ENCODE data around the gene NFATC3.

DNA sequence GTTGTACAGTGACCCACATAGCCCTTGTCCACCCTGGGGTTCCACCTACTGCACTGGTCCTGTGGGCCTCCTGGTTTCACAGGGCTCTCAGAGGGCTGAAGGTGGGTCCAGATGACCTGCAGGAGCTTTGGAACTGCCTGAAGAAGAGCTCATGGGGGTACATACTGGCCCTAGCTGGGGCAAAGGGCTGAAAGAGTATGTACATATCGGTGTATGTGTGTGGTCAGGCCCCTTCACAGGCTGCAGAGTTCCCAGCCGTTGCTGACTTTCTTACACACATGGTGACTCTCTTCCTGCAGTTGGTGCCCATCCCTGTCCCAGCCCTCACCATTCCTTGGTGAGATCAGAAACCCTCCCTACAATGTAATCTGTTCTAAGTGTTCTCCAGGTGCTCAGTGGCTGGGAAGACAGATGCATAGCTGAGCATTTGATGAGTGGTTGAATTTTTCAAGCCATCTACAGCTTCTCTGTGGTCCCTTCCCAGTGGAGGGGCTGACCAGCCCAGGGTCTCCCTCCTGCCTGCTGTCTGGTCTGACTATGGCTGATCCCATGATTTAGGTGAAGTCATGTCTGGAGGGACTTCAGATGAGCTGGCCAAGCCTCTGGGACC lies 2.4 kb upstream of the NFATC3 start:
- TF ChIP-seq, protein P1, sequence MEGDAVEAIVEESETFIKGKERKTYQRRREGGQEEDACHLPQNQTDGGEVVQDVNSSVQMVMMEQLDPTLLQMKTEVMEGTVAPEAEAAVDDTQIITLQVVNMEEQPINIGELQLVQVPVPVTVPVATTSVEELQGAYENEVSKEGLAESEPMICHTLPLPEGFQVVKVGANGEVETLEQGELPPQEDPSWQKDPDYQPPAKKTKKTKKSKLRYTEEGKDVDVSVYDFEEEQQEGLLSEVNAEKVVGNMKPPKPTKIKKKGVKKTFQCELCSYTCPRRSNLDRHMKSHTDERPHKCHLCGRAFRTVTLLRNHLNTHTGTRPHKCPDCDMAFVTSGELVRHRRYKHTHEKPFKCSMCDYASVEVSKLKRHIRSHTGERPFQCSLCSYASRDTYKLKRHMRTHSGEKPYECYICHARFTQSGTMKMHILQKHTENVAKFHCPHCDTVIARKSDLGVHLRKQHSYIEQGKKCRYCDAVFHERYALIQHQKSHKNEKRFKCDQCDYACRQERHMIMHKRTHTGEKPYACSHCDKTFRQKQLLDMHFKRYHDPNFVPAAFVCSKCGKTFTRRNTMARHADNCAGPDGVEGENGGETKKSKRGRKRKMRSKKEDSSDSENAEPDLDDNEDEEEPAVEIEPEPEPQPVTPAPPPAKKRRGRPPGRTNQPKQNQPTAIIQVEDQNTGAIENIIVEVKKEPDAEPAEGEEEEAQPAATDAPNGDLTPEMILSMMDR (IDR thresholded peaks at IDR 0.05; ENCODE audit: control extremely low read depth in 1 of 3, insufficient read depth in 1 of 3, low read depth in 1 of 3, low read length in 3 of 3), result no peak
- no peak for TF ChIP-seq POLR2A (IDR thresholded peaks at IDR 0.05; ENCODE audit: control extremely low read depth in 1 of 2, low read depth in 2 of 2, low read length in 2 of 2)
- TF ChIP-seq EZH2 (IDR thresholded peaks at IDR 0.05; ENCODE audit: low read depth, low read length, severe bottlenecking), result no peak
- TF ChIP-seq BRCA1 (IDR thresholded peaks at IDR 0.05; ENCODE audit: low read depth, low read length), result no peak
- no peak for TF ChIP-seq CBX5 (IDR thresholded peaks at IDR 0.05; ENCODE audit: low read depth, low read length)
- TF ChIP-seq ZNF274 (IDR thresholded peaks at IDR 0.05; ENCODE audit: borderline replicate concordance, extremely low read depth, low read length), result no peak
- no peak for TF ChIP-seq TAF1 (IDR thresholded peaks at IDR 0.05; ENCODE audit: low read depth, low read length)
- no peak for TF ChIP-seq POLR2AphosphoS5 (IDR thresholded peaks at IDR 0.05; ENCODE audit: low read depth, low read length)

All from H1 (cell line).